Astrocyte of the cerebellum (primary cell): ENCODE results near the gene ATP9A.
"Not testable (repeated sequence)": the region's sequence is repeated elsewhere in the genome, so short reads cannot be mapped to it uniquely, and the experiment has no call there.

Source experiments
- DNase-seq: peaks from one replicate; pipeline ENCODE4 v3.0.0-alpha.2; 2011; ENCODE audit warnings: low read depth
- H3K4me3 ChIP-seq: 2 replicates; pipeline ENCODE4 v1.5.1; 2011; ENCODE audit warnings: mild to moderate bottlenecking, low read depth, low read length, moderate library complexity
- CTCF ChIP-seq: IDR thresholded peaks from 2 replicates; pipeline ENCODE4 v1.5.1; 2012; ENCODE audit warnings: low read length, low read depth, moderate library complexity, mild to moderate bottlenecking; ENCODE audit errors: missing control alignments
- in situ Hi-C: cut with HindIII; loops from 2 replicates; pipeline ENCODE4 v1.10.0; 2017; ENCODE audit warnings: low sequenced_read_pairs

Gene ATP9A

GRCh38 chr20:51767867-51768758 is at the start of gene ATP9A:
ATP9A (minus strand) TSS chr20:51768390; CDS start chr20:51768369, 21 bp downstream.
- no peak for DNase-seq
- in situ Hi-C loops, result no loop called here
- TF ChIP-seq CTCF, result no peak
- peak within 1 kb of the TSS; percentile 87 for H3K4me3 ChIP-seq

- in situ Hi-C loops, H3K4me3 ChIP-seq, DNase-seq: not testable (repeated sequence)
Measured at GRCh38 chr20:51816856-51817255, 48.7 kb upstream of the ATP9A start.

- no peak overlapping the region for H3K4me3 ChIP-seq
- in situ Hi-C loops, result no loop called here
- no peak for TF ChIP-seq CTCF
- DNase-seq, result no peak
Measured at GRCh38 chr20:51815383-51816076, 47.3 kb upstream of the ATP9A start.

GRCh38 chr20:51812861-51813260 is 44.7 kb upstream of the ATP9A start:
- DNase-seq, result no peak
- TF ChIP-seq CTCF, result no peak
- H3K4me3 ChIP-seq, result no peak overlapping the region
- in situ Hi-C loops, result no loop called here

- no peak overlapping the region for H3K4me3 ChIP-seq
- no peak for TF ChIP-seq CTCF
- in situ Hi-C loops, result no loop called here
- DNase-seq, result no peak
Measured at GRCh38 chr20:51811514-51812128, 43.4 kb upstream of the ATP9A start.

- DNase-seq, result no peak
- H3K4me3 ChIP-seq, result no peak overlapping the region
- TF ChIP-seq CTCF, result no peak
- in situ Hi-C loops, result no loop called here
Measured at GRCh38 chr20:51811042-51811355, 42.8 kb upstream of the ATP9A start.
